Measurements from ENCODE around the gene FOXL3. TPM values are rescaled to one million over a fixed set of nuclear protein-coding genes. Genes with fewer than 3 reads are reported as not detected.

FOXL3 gene
- total RNA-seq, 1 experiment from 2014 or later = not detected

DNA sequence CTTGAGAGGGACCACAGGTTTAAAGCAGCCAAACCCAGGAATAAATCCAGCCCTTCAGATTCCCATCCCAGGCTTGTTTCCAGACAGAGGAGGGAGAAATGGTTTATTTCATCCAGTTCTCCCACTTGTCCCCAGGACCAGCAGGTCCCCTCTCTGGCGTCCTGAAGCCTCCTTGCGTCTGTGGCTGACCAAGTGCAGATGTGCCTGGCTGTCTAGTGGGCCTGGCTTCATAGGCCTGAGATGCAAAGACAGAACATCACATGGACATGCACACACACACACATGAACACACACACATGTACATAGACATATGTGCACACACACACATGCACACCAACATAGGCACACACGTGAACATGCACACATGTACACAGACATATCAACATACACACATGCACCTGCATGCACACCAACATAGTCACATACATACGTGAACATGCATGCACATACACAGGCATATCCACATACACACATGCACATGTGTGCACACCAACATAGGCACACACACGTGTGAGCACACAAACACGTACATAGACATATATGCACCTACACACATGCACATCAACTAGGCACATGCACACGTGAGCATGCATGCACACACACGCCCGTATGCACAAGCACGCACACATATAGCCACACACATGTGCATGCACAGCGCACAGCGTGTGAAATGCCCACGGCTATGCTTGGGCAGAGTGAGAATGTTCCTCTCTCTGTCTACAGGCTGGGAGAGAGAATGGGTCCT is 10.7 kb downstream of the FOXL3 start:
- Histone ChIP-seq H3K27ac (ENCODE audit: low read depth, low read length) (no peak overlapping the region), H3K4me1 (ENCODE audit: control insufficient read depth in 1 of 2, insufficient read depth in 2 of 2, low read length in 2 of 2) (no peaks in the 10 kb centered on the region), H3K4me2 (ENCODE audit: low read length) (no peak overlapping the region), H3K9me3 (ENCODE audit: control insufficient read depth in 1 of 2, insufficient read depth in 1 of 2, low read depth in 1 of 2, low read length in 2 of 2) (peaks cover 0 to 3% of the 10 kb centered on the region in 2 experiments; a peak in 1 of 4 replicates), H2AFZ (ENCODE audit: low read depth, low read length, poor library complexity, severe bottlenecking) (no peak overlapping the region), H3K79me2 (ENCODE audit: insufficient read depth, low read length) (no peaks in the 10 kb centered on the region), H4K20me1 (ENCODE audit: insufficient read depth) (no peaks in the 10 kb centered on the region), H3K36me3 (ENCODE audit: control insufficient read depth in 1 of 2, insufficient read depth in 2 of 2, low read length in 2 of 2) (no peaks in the 10 kb centered on the region), H3K9ac (ENCODE audit: low read length) (no peak overlapping the region), H3K4me3 (replicated peaks in 1 of 2; ENCODE audit: low read depth in 1 of 2, low read length in 2 of 2) (no peak overlapping the region), H3K9me2 (ENCODE audit: insufficient read depth) (no peaks in the 10 kb centered on the region), H3K27me3 (ENCODE audit: insufficient read depth, low read length) (no peaks in the 10 kb centered on the region)
- ATAC-seq (no peak), DNase-seq (ENCODE audit: low read depth, low spot score) (no peak)
- ChIA-PET POLR2A (no interaction called here), CTCF (no interaction called here), RAD21 (ENCODE audit: low non-redundant PET in 1 of 2, low total read pairs in 2 of 2, uncharacterized antibody in 2 of 2, unreplicated experiment in 2 of 2) (no interaction called here)
- BruUV-seq (replicated peaks) = no TSS peak
- TF ChIP-seq ELF1 (IDR thresholded peaks at IDR 0.05; ENCODE audit: borderline replicate concordance, low read depth) (no peak), ZNF274 (IDR thresholded peaks at IDR 0.05; ENCODE audit: low read depth, low read length) (no peak), YY1 (IDR thresholded peaks at IDR 0.05; ENCODE audit: extremely low read depth, insufficient replicate concordance, low read depth, low read length) (no peak), RAD21 (IDR thresholded peaks at IDR 0.05; ENCODE audit: low read depth) (no peak), ZBTB33 (IDR thresholded peaks at IDR 0.05; ENCODE audit: extremely low read depth, insufficient replicate concordance, low read length) (no peak), ZFX (IDR thresholded peaks at IDR 0.05) (no peak), SRF (IDR thresholded peaks at IDR 0.05; ENCODE audit: low read depth) (no peak), CBX3 (IDR thresholded peaks at IDR 0.05; ENCODE audit: low read depth) (no peak), SIN3A (IDR thresholded peaks at IDR 0.05; ENCODE audit: low read depth) (no peak), EZH2 (IDR thresholded peaks at IDR 0.05) (no peak), POLR2A (IDR thresholded peaks at IDR 0.05; ENCODE audit: borderline replicate concordance, extremely low read depth, insufficient read depth, insufficient read length) (no peak), CEBPB (IDR thresholded peaks at IDR 0.05; ENCODE audit: low read depth) (no peak), JUND (IDR thresholded peaks at IDR 0.05) (no peak), SP1 (IDR thresholded peaks at IDR 0.05; ENCODE audit: low read depth) (no peak)
- TF ChIP-seq, protein P1, sequence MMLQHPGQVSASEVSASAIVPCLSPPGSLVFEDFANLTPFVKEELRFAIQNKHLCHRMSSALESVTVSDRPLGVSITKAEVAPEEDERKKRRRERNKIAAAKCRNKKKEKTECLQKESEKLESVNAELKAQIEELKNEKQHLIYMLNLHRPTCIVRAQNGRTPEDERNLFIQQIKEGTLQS (IDR thresholded peaks at IDR 0.05) = no peak
- TF ChIP-seq, protein P2, sequence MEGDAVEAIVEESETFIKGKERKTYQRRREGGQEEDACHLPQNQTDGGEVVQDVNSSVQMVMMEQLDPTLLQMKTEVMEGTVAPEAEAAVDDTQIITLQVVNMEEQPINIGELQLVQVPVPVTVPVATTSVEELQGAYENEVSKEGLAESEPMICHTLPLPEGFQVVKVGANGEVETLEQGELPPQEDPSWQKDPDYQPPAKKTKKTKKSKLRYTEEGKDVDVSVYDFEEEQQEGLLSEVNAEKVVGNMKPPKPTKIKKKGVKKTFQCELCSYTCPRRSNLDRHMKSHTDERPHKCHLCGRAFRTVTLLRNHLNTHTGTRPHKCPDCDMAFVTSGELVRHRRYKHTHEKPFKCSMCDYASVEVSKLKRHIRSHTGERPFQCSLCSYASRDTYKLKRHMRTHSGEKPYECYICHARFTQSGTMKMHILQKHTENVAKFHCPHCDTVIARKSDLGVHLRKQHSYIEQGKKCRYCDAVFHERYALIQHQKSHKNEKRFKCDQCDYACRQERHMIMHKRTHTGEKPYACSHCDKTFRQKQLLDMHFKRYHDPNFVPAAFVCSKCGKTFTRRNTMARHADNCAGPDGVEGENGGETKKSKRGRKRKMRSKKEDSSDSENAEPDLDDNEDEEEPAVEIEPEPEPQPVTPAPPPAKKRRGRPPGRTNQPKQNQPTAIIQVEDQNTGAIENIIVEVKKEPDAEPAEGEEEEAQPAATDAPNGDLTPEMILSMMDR (IDR thresholded peaks at IDR 0.05 in 2 of 3, conservative IDR thresholded peaks at IDR 0.05 in 1 of 3; ENCODE audit: borderline replicate concordance in 1 of 3, insufficient read depth in 1 of 3, low read depth in 2 of 3, low read length in 2 of 3) = no peak
- TF ChIP-seq, protein P3, sequence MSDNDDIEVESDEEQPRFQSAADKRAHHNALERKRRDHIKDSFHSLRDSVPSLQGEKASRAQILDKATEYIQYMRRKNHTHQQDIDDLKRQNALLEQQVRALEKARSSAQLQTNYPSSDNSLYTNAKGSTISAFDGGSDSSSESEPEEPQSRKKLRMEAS (IDR thresholded peaks at IDR 0.05) = no peak
- intact Hi-C loops (cut with micrococcal nuclease) = no loop called here
